HG03045 (cell line): ENCODE data around the gene MUL1.

Experiments used
- ATAC-seq: cut with Tn5 transposase; IDR thresholded peaks from one replicate; pipeline ENCODE4 v1.9.1; 2021; ENCODE audit warnings: mild to moderate bottlenecking, moderate library complexity; ENCODE audit not compliant: unreplicated experiment

The MUL1 gene, protein sequence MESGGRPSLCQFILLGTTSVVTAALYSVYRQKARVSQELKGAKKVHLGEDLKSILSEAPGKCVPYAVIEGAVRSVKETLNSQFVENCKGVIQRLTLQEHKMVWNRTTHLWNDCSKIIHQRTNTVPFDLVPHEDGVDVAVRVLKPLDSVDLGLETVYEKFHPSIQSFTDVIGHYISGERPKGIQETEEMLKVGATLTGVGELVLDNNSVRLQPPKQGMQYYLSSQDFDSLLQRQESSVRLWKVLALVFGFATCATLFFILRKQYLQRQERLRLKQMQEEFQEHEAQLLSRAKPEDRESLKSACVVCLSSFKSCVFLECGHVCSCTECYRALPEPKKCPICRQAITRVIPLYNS

DNA sequence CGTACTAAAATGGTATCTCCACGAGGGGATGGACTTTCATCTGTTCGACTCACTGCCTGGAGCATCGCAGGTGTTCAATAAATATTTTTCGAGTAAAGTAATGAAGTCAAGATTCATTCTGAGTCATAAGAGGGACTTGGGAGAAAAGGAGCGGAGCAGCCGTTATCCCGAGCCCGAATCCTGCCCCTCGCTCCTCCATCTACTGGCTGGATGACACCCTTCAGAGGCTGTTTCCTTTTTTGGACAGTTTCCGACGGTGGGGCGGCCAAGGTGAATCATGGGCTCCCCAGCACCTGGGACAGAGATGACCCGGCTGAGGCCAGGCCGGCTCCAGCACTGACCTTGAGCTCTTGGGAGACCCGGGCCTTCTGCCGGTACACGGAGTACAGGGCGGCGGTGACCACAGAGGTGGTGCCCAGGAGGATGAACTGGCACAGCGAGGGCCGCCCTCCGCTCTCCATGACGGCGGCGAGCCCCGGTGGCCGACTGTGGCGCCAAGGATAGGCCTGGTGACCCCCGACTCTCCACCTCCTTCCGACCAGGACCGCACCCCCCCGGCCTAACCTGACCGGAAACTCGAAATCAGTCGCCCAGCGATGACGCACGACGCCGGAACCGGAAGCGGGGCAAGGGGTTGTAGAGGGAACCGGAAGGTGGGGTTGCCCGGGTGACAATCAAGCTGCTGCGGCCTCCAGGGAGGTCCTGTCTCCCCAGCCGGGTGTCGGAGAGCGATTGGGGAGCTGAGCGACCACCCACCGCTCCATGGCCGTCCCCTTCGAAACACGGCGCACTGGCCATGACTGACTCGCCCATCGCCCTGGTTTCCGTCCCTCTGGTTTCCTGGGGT lies at the start of gene MUL1:
TSS of gene MUL1 (minus strand) at position 588 of the 847 bp plus-strand sequence. CDS start at position 461, 127 bp downstream.
- ATAC-seq, result peak; percentile 90

DNA sequence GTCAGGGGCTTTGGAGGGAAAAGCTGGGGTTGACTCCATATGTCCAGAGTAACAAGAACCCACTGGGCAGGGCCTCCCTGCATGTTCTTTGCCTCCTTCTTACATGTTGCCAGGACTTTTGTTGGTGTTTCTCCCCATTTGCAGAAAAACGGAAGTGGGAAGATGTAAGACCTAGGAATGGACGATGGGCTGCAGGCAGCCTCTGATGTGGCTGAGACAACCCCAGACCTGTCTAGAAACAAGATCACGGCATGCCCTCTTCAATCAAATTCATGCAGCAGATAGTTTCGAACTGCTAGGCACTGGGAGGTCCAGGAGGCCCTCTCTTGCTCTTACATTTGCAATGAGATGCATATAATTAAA lies 47.8 kb upstream of the MUL1 start:
- no peak for ATAC-seq

DNA sequence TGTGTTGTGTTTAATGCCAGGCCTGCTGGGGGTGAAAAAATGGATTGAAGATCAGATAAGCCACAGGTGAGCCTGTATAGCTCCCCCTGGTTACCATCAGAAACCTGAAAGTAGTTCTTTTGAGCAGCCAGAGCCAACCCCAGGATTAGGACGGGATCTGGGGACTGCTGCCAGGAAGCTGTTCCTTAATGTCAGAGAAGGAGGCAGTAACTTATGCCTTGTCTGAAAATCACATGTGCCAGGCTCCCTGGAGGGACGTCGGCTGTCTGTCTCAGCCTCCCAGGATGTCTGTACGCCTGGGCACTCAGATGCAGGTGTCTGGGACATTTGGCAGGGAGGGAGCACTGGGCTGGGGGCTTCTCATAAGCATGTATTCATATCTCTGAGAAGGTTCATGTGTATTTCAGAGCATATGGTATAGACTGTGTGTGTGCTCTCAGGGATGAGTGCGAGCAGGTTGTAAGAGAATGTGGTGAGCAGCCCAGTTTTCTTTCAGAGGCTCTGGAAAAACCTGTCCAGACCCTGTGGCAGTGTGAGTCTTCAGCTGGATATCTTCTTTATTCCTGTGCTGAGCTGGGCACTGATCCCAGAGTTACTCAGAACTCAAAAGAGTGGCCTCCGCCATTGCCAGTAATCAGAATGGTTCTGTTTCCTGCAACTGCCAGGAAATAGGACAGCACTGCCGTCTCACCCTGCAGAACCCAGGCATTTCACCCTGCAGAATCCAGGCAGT lies 47.2 kb upstream of the MUL1 start:
- no peak for ATAC-seq

DNA sequence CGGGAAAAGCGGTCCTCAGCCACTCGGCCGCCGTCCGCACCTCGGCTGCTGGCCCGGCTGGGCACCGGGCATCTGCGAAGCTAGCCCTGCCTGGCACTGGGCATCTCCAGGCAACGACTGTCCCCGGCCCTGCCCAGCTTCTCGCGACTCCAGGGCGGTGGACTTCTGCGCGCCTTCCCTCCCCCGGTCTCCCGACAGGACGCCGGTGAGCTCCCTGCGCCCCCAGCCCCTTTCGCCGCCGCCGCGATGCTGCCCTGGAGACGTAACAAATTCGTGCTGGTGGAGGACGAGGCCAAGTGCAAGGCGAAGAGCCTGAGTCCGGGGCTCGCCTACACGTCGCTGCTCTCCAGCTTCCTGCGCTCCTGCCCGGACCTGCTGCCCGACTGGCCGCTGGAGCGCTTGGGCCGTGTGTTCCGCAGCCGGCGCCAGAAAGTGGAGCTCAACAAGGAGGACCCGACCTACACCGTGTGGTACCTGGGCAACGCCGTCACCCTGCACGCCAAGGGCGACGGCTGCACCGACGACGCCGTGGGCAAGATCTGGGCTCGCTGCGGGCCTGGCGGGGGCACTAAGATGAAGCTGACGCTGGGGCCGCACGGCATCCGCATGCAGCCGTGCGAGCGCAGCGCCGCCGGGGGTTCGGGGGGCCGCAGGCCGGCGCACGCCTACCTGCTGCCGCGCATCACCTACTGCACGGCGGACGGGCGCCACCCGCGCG lies 44.9 kb upstream of the MUL1 start:
- ATAC-seq, result no peak

DNA sequence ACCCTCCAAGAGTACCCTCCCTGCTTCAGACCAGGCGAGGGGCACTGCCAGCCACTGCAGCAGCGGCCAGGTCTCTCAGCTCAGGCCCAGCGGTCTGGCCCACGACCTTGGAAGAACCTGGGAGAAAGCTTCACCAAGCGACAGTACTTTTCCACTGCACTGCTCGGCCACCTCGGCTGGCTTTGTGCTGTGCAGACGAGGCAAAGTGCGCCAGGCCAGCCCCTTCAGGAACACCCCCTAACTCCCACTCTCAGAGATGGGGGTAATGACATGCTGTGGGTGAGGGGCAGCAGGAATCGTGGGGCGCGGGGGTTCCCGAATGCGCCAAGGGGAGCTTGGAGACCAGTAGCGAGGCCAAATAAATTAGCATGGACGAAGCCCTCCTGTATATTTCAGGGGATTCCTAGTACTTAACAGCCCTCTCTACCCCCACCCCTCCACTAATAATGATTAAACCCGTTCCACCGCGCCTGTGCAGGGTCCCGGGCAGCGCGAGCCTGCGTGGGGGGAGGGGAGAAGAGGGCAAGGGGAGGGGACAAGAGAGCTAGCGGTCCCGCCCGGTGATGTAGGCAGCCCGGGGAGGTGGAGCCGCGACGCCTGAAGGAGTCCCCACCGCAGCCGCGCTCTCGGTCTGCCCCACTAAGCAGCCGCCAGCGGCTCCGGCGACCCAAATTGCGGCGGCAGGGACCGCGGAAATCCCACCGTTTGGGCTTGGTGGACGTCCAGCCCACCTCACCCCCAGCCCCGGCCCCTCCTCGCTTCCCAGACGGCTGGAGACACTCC lies 44.2 kb upstream of the MUL1 start, which contains the start of gene FAM43B:
TSS of gene FAM43B (plus strand) at position 629 of the 783 bp plus-strand sequence. CDS start 401 bp downstream, outside the sequence.
- no peak for ATAC-seq

DNA sequence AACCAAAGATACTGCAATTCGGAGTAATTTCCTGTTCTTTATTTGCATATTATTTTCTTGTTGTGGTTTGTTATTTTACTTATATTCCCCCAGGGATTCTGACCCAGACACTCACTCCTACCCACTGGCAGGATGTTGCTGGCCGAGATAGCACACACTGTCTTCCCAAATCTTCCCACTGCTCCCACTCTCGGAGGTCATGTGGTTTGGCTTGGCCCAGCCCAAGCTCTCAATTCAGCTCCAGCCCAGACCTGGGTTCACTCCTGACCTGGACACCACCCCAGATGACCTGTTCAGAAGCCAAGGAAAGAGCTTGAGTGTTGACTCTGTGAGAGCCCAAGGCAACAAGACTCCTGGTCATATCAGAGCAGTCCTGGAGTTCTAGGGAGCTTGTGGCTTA lies 43.2 kb upstream of the MUL1 start:
- ATAC-seq, result no peak

DNA sequence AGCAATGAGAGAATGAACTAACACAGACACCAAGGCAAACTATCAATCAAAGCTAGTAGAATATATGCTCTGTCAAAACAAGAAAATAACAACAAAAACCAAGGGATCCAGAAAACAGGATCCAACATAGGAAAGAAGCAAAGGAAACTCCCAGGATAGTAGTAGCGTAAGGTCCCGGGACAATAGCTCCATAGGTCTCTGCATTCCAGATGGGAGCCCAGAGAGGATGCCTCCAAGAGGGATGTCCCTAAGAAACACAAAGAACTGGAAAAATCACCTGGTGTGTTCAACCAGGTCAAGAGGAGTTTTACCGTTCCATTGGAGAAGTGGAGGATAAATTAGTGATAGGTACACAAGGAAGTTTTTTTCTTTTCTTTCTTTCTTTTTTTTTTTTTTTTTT lies 38.7 kb upstream of the MUL1 start:
- no peak for ATAC-seq

DNA sequence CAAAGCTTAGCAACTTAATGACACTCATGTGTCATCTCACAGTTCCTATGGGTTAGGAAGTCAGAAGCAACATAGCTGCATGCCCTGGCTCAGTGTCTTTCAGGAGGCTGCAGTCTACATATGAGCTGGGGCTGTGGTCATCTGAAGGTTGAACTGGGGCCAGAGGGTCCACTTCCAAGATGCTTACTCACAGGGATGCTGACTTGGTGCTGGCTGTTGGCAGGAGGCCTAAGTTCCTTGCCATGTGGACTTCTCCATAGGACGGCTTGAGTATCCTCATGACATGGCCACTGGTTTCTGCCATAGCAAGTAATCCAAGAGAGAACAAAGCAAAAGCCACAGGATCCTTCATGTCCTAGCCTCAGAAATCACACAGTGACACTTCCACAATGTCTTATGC lies 32.3 kb upstream of the MUL1 start:
- no peak for ATAC-seq

DNA sequence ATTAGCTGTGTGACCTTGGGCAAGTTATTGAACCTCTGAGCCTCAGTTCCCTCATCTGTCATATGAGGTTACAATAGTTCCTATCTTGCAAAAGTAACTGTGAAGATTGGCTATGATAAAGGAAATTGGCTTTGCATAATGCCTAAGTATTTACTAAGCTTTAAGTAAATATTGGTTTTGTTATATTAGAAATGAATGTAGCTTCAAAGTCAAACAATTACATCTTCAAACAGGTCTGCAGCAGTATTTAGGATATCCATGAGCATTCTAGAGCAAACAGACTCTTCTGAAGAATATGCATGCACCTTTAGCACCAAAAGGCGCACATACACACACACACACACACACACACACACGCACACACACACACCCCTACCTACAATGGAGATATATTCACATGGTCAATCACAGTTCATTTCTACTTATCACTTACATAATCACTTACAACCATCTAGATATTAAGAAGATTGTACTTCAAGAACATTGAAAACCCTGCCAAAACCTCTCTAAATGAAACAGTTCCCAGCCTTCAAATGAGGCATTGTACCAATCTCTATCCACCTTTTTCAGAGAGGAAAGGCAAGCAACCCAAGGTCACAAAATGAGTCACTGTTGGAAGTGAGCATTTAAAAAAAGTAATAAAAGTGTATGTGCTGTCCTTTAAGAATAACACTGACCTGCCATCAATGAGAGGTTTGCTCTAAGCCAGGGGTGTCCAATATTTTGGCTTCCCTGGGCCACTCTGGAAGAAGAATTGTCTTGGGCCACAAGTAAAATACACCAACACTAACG lies 31.0 kb upstream of the MUL1 start:
- no peak for ATAC-seq

DNA sequence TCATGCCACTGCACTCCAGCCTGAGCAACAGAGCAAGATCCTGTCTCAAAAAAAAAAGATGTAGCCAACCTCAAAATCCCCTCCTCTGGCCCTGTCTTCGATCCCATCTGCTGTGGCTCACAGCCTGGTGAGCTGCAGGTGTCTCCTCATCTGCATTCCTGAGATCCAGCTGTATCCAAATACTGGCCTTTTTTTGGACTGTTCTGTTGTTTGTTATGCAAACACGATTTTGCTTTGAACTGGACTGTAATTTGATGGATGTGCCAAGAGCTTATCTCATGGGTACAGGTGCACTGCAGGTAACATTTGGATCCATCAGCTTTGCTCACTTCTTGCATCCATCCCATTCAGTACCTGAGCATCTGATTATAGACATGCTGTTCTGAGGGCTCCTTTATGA lies 30.3 kb upstream of the MUL1 start:
- no peak for ATAC-seq

DNA sequence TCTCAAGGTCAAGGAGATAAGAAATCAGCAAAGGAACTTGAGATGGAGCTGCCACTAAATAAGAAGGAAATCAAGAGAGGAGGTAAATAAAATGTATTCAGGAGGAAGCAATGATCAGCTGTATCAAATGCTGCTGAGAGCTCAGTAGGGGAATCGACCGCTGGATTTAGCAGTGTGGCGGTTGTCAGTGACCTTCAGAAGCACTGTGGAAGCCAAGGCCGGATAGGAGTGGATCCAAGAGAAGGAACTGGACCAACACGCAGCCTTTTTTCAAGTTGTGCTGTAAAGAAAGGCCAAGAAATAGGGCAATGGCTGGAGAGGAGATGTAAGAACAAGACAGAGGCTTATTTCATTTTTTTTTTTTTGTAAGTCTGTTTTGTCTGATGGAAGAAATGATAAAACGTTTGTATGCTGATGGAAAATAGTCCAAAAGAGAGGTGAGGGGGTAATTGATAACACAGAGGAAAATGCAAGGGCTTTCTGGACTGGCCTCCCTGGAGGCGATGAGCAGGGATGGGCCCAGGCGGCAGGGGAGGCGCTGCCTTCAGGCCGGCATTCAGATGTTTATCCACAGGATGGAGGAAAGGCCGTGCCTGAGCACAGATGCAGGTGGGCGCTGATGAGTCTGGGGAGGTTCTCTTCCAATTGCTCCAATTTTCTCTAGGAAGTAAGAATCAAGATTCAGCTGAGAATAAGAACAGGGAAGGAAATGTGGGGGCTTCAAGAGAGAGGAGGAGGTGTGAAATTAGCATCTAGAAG lies 26.9 kb upstream of the MUL1 start:
- ATAC-seq, result no peak

DNA sequence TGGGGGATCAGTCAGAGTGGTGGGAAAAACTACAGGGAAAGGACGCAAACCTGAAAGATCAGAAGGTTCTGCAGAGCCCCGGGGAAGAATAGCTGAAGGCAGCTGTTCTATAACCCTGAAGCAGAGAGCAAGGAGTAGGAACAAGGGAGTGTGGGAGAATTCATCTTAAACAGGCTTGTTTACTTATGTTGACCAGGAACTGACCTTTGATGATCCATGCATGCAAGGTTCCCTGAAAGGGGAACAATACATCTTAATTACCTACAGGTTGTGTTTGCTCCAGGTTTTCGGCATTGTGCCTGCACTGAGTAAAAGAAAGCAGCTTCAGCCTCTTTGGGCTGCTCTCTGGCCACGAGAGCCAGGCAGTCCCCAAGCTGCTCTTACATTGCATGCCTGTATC lies 25.7 kb upstream of the MUL1 start:
- no peak for ATAC-seq

DNA sequence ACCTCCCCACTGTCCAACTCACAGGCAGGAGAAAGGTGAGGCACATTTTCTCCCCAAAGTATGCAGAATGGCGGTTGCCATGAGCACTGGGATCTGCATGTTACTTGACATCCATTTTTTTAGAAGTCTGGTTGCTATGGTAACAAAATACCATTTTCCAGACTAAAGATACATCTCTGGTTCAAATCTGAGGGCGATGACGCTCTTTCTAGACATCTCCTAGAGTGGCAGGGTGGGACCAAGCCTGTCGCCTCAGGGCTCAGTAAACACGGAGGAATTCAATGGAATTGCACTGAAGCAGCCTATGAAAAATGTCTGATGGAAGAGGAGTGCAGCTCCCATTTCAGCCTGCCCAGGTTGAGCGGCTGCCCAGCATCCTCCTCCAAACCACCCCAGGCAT lies 22.9 kb upstream of the MUL1 start:
- no peak for ATAC-seq

DNA sequence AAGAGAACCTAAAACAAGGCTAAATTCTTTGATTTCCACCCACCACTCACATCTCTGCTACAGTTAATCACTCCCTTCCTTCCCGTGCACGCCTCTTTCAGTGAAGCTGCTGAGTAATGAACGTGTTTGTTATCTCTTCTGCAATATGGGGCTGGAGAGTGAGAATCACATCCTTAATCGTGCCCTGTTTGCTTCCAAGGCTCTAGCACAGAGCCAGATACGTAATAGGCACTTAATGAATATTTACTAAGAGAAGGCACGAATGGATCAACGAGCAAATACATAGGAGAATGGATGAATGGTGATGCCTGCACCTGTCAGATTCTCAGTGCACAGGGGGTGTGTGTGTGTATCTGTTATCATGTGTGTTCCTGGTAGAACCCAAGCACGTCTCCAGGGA lies 22.4 kb upstream of the MUL1 start:
- no peak for ATAC-seq

DNA sequence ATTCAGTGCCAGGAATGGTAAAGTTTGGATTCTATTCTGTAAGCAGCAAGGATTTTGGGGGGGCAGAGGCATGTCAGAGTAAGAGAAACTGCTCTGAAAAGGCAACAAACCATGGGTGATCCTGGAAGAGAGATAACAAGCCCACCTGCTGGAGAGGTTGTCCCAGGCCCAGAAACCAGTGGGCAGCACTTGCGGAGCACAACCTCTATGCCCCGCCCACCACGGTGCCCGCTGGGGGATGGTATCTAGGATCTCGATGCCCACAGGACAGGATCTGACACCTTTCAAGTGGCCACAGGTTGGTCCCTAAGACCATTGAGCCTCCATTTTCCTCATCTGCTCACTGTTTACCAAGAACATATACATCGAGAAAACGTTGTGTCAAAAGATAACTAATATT lies 20.3 kb upstream of the MUL1 start:
- ATAC-seq, result no peak

DNA sequence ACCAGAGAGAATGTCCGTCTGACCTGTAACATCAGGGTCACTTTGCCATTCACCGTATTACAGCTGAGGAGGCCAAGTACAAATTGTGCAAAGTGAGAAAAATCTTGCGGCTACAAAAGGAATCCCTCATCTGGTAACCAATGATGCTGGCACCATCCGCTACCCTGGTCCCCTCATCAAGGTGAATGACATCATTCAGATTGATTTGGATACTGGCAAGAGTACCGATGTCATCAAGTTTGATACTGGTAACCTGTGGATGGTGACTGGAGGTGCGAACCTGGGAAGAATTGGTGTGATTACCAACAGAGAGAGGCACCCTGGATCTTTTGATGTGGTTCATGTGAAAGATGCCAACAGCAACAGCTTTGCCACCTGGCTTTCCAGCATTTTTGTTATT lies 18.3 kb upstream of the MUL1 start:
- ATAC-seq, result no peak

DNA sequence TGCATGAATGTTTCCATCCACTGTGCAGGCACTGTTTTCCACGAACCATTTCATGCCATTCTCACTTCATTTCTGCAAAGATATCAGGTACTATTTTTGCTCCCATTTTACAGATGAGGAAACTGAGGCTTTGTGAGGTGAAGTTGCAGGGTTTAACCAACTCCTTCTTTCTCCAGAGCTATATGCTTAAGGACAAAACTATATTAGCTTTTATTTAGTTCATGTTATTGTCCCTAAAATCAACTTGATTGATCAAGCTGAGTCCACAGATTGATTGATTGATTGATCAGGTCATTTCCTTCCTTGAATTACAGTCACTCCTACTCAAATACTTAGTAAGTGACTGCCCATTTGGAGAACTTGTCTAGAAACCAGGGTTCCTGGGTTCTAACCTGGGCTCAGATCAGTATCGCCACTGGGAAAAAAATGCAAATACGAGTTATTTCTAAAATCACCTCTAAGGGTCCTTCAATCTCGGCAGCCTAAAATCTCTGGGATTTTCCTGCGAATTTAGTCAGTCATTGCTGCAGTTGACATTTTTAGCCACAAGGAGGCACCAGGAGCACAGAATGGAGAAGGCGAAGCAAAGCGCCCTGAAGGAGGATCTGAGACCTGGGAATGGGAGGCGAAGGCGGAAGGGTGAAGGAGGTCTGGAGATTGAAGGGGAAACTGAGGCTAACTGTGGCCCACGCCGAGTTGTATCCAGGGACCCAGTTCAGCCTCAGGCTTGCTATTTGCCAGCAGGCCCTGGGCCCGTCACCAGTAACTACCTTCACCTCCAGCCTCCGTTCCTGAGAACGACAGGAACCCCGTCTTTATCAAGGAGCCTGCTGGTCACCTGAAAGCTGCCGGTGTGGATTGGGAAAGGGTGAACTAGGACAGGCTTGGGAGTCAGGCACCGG lies 14.3 kb upstream of the MUL1 start:
- no peak for ATAC-seq
